ENCODE measurements around the gene TLR9.

The TLR9 gene

GRCh38 chr3:52215351-52215750, 10.1 kb downstream of the TLR9 start:
- H3K27ac ChIP-seq = no peak overlapping the region
- no peaks in the 10 kb centered on the region; the same call in 1 of the 2 replicates for H3K36me3 ChIP-seq (ENCODE audit: insufficient read depth)

GRCh38 chr3:52213901-52214300, 11.5 kb downstream of the TLR9 start:
- H3K4me1 ChIP-seq (ENCODE audit: low read depth, poor library complexity, severe bottlenecking) = no peaks in the 10 kb centered on the region
- H3K79me2 ChIP-seq (ENCODE audit: insufficient read depth, low read depth) = no peaks in the 10 kb centered on the region
- no peaks in the 10 kb centered on the region; the same call in 1 of the 2 replicates for H3K36me3 ChIP-seq (ENCODE audit: insufficient read depth)
- H3K27me3 ChIP-seq (ENCODE audit: insufficient read depth, low read depth) = no peaks in the 10 kb centered on the region
- H3K4me3 ChIP-seq (IDR thresholded peaks at IDR 0.05; ENCODE audit: insufficient read depth, low read depth, low read length) = no peak overlapping the region
- H3K4me2 ChIP-seq = no peak overlapping the region
- no peak for TF ChIP-seq CTCF (conservative IDR thresholded peaks at IDR 0.05; ENCODE audit: low read depth, low read length)
- H4K20me1 ChIP-seq (ENCODE audit: insufficient read depth) = no peaks in the 10 kb centered on the region
- H2AFZ ChIP-seq (ENCODE audit: low read depth) = no peak overlapping the region
- no peak overlapping the region for H3K9ac ChIP-seq
- H3K27ac ChIP-seq = no peak overlapping the region

More at GRCh38 chr3:52215351-52215750, 10.1 kb downstream of the TLR9 start:
- no peak for TF ChIP-seq CTCF (conservative IDR thresholded peaks at IDR 0.05; ENCODE audit: low read depth, low read length)
- Histone ChIP-seq H4K20me1 (ENCODE audit: insufficient read depth) (no peaks in the 10 kb centered on the region), H3K9ac (no peak overlapping the region), H3K4me1 (ENCODE audit: low read depth, poor library complexity, severe bottlenecking) (no peaks in the 10 kb centered on the region), H3K79me2 (ENCODE audit: insufficient read depth, low read depth) (no peaks in the 10 kb centered on the region), H3K27me3 (ENCODE audit: insufficient read depth, low read depth) (no peaks in the 10 kb centered on the region), H3K4me3 (IDR thresholded peaks at IDR 0.05; ENCODE audit: insufficient read depth, low read depth, low read length) (no peak overlapping the region), H2AFZ (ENCODE audit: low read depth) (no peak overlapping the region), H3K4me2 (no peak overlapping the region)

- TF ChIP-seq CTCF (conservative IDR thresholded peaks at IDR 0.05; ENCODE audit: low read depth, low read length) = no peak
- no peaks in the 10 kb centered on the region for H4K20me1 ChIP-seq (ENCODE audit: insufficient read depth)
- H3K79me2 ChIP-seq (ENCODE audit: insufficient read depth, low read depth) = no peaks in the 10 kb centered on the region
- H3K36me3 ChIP-seq (ENCODE audit: insufficient read depth) = peaks cover 3% of the 10 kb centered on the region; the same call in 1 of the 2 replicates
- no peaks in the 10 kb centered on the region for H3K4me1 ChIP-seq (ENCODE audit: low read depth, poor library complexity, severe bottlenecking)
- no peak overlapping the region for H3K27ac ChIP-seq
- H3K9ac ChIP-seq = no peak overlapping the region
- H3K27me3 ChIP-seq (ENCODE audit: insufficient read depth, low read depth) = no peaks in the 10 kb centered on the region
- H2AFZ ChIP-seq (ENCODE audit: low read depth) = no peak overlapping the region
- H3K4me2 ChIP-seq = no peak overlapping the region
- no peak overlapping the region for H3K4me3 ChIP-seq (IDR thresholded peaks at IDR 0.05; ENCODE audit: insufficient read depth, low read depth, low read length)
These were observed 12.4 kb downstream of the TLR9 start for GRCh38 chr3:52213005-52213404.

GRCh38 chr3:52211268-52211891, 14.1 kb downstream of the TLR9 start:
- Histone ChIP-seq H3K4me3 (IDR thresholded peaks at IDR 0.05; ENCODE audit: insufficient read depth, low read depth, low read length) (no peak overlapping the region), H3K4me1 (ENCODE audit: low read depth, poor library complexity, severe bottlenecking) (no peaks in the 10 kb centered on the region), H3K4me2 (no peak overlapping the region), H4K20me1 (ENCODE audit: insufficient read depth) (no peaks in the 10 kb centered on the region), H3K9ac (no peak overlapping the region), H3K27me3 (ENCODE audit: insufficient read depth, low read depth) (no peaks in the 10 kb centered on the region), H3K36me3 (ENCODE audit: insufficient read depth) (peaks cover 3% of the 10 kb centered on the region; the same call in 1 of the 2 replicates), H3K79me2 (ENCODE audit: insufficient read depth, low read depth) (no peaks in the 10 kb centered on the region), H3K27ac (no peak overlapping the region), H2AFZ (ENCODE audit: low read depth) (no peak overlapping the region)
- no peak for TF ChIP-seq CTCF (conservative IDR thresholded peaks at IDR 0.05; ENCODE audit: low read depth, low read length)

All from KMS-11 (cell line).